Activated CD8-positive, alpha-beta T cell treated with anti-CD3 and anti-CD28 coated beads, Interleukin-2, amount 10 ng/mL, durations not matched to agents 7 days and 5 days (primary cell): ENCODE results near the gene SPATA32. TPM values are rescaled to one million over a fixed set of nuclear protein-coding genes. Genes with fewer than 3 reads are reported as not detected.
A peak's percentile ranks its signal among the peaks of the same experiment; 100 is the strongest.

Experiments
- ATAC-seq: fragments of 150-1000 bp; cut with Tn5 transposase; one replicate; pipeline ENCODE4 v1.10.0; 2021; ENCODE audit warnings: moderate library complexity
- CTCF ChIA-PET: fragments of 350-600 bp; sonication (Branson Sonifier 250); formaldehyde crosslinking; loops from one replicate; lab custom pipeline; 2021; ENCODE audit warnings: antibody characterized with exemption; lab: Charles Lee
- POLR2A ChIA-PET: fragments of 350-600 bp; sonication (Branson Sonifier 250); formaldehyde crosslinking; loops from one replicate; lab custom pipeline; 2021; ENCODE audit warnings: antibody characterized with exemption; lab: Charles Lee
- DNase-seq: peaks from one replicate; pipeline ENCODE4 v3.0.0-alpha.2; 2020
- H3K27ac Mint-ChIP-seq: one replicate; pipeline ENCODE4 v1.8.0; 2021; ENCODE audit warnings: mild to moderate bottlenecking, mixed read lengths
- H3K27me3 Mint-ChIP-seq: one replicate; pipeline ENCODE4 v1.8.0; 2021; ENCODE audit warnings: low read depth, mixed read lengths
- H3K36me3 Mint-ChIP-seq: one replicate; pipeline ENCODE4 v1.8.0; 2021; ENCODE audit warnings: low read depth, mixed read lengths
- H3K4me1 Mint-ChIP-seq: one replicate; pipeline ENCODE4 v1.8.0; 2021; ENCODE audit warnings: low read depth, mixed read lengths
- H3K4me3 Mint-ChIP-seq: one replicate; pipeline ENCODE4 v1.8.0; 2021; ENCODE audit warnings: mild to moderate bottlenecking, mixed read lengths
- H3K9me3 Mint-ChIP-seq: one replicate; pipeline ENCODE4 v1.8.0; 2022; ENCODE audit warnings: mixed read lengths; ENCODE audit not compliant: insufficient read depth
- total RNA-seq, 2 experiments: library from RNA; stranded (reverse); gene quantifications; one replicate each; pipeline ENCODE4 v1.2.3, GENCODE V29; 2021

SPATA32 gene
- total RNA-seq, 2 experiments from 2014 or later, result 0.52 to 0.55 TPM

DNA sequence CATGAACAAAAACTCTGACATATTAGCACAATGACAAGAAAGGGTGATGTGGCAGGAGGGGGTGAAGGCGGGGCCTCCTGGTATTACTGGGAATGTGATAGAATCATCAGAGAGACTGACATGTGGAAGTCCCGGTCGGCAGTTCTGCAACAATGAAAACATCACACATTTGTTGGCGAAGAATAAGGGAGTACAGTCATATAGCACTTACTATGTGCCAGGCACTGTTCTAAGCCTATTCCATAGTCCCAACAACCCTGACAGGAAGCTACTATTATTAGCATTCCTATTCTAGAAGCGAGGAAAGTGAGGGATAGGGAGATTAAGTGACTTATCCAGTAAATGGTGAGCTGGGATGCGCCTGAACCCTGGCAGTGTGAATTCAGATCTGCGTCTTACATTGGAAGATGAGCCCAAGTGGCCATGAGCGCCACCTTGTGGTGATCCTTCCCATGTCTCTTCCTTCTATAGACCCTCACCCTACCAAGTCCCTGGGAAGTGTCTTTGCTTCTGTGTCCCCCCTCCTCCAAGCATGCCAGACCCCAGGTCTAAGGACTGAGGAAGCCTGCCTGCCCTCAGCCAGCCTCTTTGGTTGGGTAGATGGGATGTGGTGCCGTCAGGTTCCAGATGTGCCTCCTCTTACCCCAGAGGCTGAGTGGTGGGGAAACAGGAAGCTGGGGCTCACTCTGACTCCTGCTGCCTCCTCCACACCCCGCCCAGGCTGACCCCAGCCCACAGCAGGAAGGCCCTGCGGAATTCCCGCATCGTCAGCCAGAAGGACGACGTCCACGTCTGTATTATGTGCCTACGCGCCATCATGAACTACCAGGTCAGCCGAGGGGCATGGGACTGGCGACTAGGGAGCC lies 26.2 kb downstream of the SPATA32 start:
- Mint-ChIP-seq H3K36me3 (peaks cover 77% of the 10 kb centered on the region), H3K4me1 (peaks cover 62% of the 10 kb centered on the region), H3K27me3 (no peaks in the 10 kb centered on the region), H3K4me3 (no peak overlapping the region), H3K9me3 (no peaks in the 10 kb centered on the region), H3K27ac (peak overlapping the region; percentile 60)
- peak; percentile 68 for ATAC-seq
- DNase-seq, result peak; percentile 86
- POLR2A ChIA-PET, result interaction anchor here (0.8 to 2.5 kb wide), 8 partner anchors 8 to 174 kb away, joined by 3 to 16 read pairs (median 9); partner anchors contain the start of gene FMNL1
- CTCF ChIA-PET, result interaction anchor here (0.6 to 12.9 kb wide), 18 partner anchors 8 to 149 kb away, joined by 3 to 410 read pairs (median 10); partner anchors contain the start of genes ACBD4, FMNL1 and MAP3K14

DNA sequence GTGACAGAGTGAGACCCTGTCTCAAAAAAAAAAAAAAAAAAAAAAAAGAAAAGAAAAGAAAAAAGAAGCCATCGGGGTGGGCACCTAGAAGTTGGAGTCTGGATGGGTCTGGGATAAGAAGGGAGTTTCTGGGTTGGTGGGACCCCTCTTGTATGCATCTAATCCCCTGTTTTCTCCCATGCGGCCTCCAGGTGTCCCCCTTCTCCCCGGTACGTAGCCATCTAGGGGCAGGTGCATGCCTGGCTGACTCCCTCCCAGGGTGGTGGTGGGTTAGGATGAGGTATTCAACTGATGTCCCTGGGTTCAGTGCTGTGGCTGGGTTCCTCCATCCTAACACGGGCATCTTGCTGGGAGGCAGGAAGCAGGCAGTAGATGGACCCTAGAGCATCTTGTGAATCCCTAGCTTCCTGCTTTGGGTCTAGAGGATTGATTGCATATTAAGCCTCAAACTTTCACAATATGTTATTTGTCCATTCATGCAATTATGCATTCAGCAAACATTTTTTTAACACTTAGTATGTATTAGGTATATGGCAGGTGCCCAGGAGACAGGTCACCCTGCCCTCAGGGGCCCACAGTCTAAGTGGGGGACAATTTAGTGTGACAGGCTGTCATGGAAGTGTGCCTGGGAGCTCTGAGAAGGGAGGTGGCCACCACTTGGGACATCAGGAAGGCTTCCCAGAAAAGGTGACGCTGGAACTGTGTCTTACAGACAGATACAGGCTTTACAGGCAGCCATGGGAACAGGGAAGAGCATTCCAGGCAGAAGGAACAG lies 27.1 kb downstream of the SPATA32 start:
- ATAC-seq (peak; percentile 62), DNase-seq (peak; percentile 62)
- H3K9me3 Mint-ChIP-seq, result no peaks in the 10 kb centered on the region
- H3K27me3 Mint-ChIP-seq, result no peaks in the 10 kb centered on the region
- POLR2A ChIA-PET, result interaction anchor here (0.6 to 2.5 kb wide), 8 partner anchors 9 to 175 kb away, joined by 3 to 16 read pairs (median 8); partner anchors contain the start of gene FMNL1
- H3K27ac Mint-ChIP-seq, result peak overlapping the region; percentile 47
- no peak overlapping the region for H3K4me3 Mint-ChIP-seq
- CTCF ChIA-PET, result interaction anchor here (0.6 to 12.9 kb wide), 18 partner anchors 7 to 150 kb away, joined by 3 to 410 read pairs (median 10); partner anchors contain the start of genes ACBD4, FMNL1 and MAP3K14
- peaks cover 75% of the 10 kb centered on the region for H3K36me3 Mint-ChIP-seq
- peaks cover 70% of the 10 kb centered on the region for H3K4me1 Mint-ChIP-seq

DNA sequence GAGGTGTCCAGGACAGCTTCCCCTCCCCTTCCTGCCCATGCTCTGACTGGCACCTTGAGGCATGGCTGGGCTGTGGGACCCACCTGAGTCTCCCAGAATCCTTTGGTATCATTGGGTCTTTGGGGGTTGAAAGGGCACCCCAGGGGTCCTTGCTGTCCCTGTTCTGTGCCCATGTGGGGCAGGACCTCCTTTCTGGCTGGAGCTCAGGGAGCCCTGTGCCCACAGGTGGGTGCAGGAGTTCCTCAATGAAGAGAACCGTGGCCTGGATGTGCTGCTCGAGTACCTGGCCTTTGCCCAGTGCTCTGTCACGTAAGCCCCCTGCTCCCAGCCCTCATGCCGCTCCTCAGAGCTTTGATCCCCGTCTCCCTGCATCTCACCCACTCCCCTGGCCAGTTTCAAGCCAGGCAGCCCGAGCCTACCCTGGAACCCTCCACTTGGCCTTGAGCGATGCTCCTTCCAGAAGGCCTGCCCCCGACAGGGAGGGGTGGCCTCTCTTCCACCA lies 28.4 kb downstream of the SPATA32 start:
- ChIA-PET POLR2A (interaction anchor here (0.8 to 6.5 kb wide), 3 partner anchors 12 to 15 kb away, joined by 4 to 97 read pairs (median 7); partner anchors contain the start of gene FMNL1), CTCF (interaction anchor here (0.9 to 12.9 kb wide), 4 partner anchors 14 to 98 kb away, joined by 3 to 410 read pairs (median 22); partner anchors contain the start of genes ACBD4, FMNL1 and HEXIM1)
- peaks cover 65% of the 10 kb centered on the region for H3K36me3 Mint-ChIP-seq
- H3K4me1 Mint-ChIP-seq, result peaks cover 77% of the 10 kb centered on the region
- H3K9me3 Mint-ChIP-seq, result no peaks in the 10 kb centered on the region
- ATAC-seq, result no peak
- H3K27me3 Mint-ChIP-seq, result no peaks in the 10 kb centered on the region
- H3K4me3 Mint-ChIP-seq, result no peak overlapping the region
- no peak for DNase-seq
- peak overlapping the region; percentile 79 for H3K27ac Mint-ChIP-seq

DNA sequence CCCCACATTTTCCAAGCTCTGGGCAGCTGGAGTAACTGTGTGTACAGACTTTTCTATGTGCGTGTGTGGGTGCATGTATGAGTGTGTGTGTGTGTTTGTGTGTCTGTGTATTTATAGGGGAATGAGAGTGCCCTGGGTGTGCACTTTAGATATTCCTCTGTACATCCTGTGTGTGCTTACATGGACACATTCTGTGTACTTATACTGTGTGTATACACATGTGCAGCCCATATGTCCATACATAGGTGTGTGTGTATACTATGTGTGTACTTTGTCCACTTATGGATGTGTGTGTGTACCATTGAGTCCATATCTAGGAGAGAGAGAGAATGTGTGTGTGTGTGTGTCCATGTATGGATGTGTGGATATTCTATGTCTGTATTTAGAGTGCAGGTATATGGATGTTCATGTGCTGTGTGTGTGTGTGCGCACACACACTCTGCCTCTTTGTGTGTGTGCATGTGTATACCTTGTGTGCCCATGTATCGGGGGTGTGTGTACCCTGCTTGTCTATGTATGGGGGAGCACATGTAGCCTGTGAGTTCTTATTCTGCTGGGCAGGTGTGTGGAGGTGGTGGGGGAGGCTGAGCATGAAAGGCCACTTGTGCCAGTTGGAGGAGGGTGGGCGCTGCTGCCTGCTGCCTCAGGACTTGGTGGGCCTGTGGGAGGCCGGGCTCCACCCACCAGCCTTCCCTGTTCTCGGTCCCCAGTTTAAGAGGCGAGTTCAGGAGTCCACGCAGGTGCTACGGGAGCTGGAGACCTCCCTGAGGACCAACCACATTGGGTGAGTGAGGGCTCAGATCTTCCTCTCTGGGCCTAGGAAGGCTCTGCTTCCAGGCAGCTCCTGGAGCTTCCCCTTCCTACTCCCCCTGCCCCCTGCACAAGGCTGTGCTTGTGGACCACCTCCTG lies 29.1 kb downstream of the SPATA32 start:
- ChIA-PET POLR2A (interaction anchor here (0.6 to 6.5 kb wide), 6 partner anchors 8 to 141 kb away, joined by 3 to 97 read pairs (median 4); partner anchors contain the start of gene FMNL1), CTCF (interaction anchor here (0.6 to 12.9 kb wide), 10 partner anchors 13 to 152 kb away, joined by 3 to 410 read pairs (median 4); partner anchors contain the start of genes ACBD4, FMNL1 and HEXIM1)
- H3K27ac Mint-ChIP-seq, result peak overlapping the region; percentile 79
- H3K27me3 Mint-ChIP-seq, result no peaks in the 10 kb centered on the region
- DNase-seq (no peak), ATAC-seq (no peak)
- H3K4me3 Mint-ChIP-seq, result no peak overlapping the region
- H3K4me1 Mint-ChIP-seq, result peaks cover 79% of the 10 kb centered on the region
- H3K36me3 Mint-ChIP-seq, result peaks cover 64% of the 10 kb centered on the region
- no peaks in the 10 kb centered on the region for H3K9me3 Mint-ChIP-seq

DNA sequence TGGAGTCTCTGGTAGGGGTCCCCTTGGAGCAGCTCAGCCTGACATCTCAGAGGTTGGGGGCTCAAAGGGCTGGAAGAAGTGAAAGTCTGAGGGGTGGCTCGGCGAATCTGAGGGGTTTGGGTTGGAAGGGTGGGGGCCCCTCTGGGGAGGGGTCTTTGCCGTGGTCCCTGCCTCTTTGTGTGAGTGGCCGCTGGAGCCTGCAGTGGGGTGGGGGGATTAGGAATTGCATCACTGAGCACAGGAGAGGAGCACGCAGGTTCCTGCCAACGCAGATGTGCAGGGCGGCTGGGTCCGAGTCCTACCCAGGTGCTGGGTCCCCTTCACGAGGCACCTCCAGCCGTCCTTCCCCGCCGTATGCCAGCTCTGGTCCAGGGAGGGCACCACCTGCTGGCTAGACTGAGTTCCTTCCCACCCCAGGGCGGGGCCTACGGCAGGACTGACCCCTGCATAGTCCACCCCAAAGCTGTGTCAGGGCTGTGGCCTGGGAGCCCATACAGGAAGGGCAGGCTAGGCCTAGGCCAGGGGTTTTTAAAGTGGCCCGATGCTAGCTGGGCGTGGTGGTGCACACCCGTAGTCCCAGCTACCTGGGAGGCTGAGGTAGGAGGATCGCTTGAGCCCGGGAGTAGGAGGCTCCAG lies 30.3 kb downstream of the SPATA32 start:
- H3K27me3 Mint-ChIP-seq, result no peaks in the 10 kb centered on the region
- peaks cover 91% of the 10 kb centered on the region for H3K4me1 Mint-ChIP-seq
- peak overlapping the region; percentile 79 for H3K27ac Mint-ChIP-seq
- POLR2A ChIA-PET, result interaction anchor here (0.8 to 6.5 kb wide), 6 partner anchors 10 to 82 kb away, joined by 3 to 97 read pairs (median 5); partner anchors contain the start of genes FMNL1 and HEXIM1
- CTCF ChIA-PET, result interaction anchor here (0.6 to 12.9 kb wide), 9 partner anchors 12 to 754 kb away, joined by 3 to 410 read pairs (median 4); partner anchors contain the start of gene FMNL1
- DNase-seq (peak; percentile 35), ATAC-seq (no peak)
- peak overlapping the region; percentile 25 for H3K4me3 Mint-ChIP-seq
- H3K9me3 Mint-ChIP-seq, result no peaks in the 10 kb centered on the region
- peaks cover 64% of the 10 kb centered on the region for H3K36me3 Mint-ChIP-seq

DNA sequence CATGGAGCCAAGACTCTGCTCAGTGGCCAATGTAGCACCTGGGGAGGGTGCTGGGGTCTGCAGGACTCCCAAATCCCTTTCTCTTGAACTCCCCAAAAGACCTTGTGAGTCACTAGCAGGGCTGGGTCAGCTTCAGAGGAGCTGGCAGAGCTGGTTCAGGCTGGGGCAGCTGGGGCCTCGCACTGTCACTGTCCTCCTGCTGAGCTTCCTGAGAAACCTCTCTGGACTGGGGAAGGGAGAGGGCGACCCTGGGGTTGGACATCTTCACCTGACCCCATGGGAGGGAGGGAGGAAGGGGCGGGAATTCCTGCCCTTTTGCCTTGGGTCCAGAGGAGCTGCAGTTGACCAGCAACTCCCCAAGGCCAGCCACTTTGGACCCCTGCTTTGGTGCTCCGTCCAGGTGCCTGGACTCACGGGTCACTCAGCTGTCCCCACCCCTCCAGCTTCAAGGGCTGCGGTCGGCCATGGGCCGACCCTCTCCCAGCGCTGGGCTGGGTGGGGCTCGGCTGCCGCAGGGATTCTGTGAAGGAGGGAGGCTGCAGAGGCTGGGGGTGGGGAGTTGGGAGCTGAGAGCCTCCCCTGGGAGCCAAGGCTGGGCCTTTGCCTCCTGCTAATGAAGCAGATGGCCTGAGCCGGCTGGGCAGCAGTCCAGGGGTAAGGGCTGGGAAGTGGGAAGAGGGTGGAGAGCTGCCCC lies 31.0 kb downstream of the SPATA32 start:
- peak overlapping the region; percentile 94 for H3K27ac Mint-ChIP-seq
- CTCF ChIA-PET, result interaction anchor here (0.6 to 12.9 kb wide), 8 partner anchors 11 to 753 kb away, joined by 3 to 410 read pairs (median 4); partner anchors contain the start of genes ACBD4 and FMNL1
- H3K9me3 Mint-ChIP-seq, result no peaks in the 10 kb centered on the region
- DNase-seq, result no peak
- H3K27me3 Mint-ChIP-seq, result no peaks in the 10 kb centered on the region
- H3K4me1 Mint-ChIP-seq, result peaks cover 95% of the 10 kb centered on the region
- no peak for ATAC-seq
- no peak overlapping the region for H3K4me3 Mint-ChIP-seq
- peaks cover 66% of the 10 kb centered on the region for H3K36me3 Mint-ChIP-seq
- POLR2A ChIA-PET, result interaction anchor here (1.4 to 6.5 kb wide), 4 partner anchors 10 to 81 kb away, joined by 3 to 97 read pairs (median 28); partner anchors contain the start of genes FMNL1 and HEXIM1

DNA sequence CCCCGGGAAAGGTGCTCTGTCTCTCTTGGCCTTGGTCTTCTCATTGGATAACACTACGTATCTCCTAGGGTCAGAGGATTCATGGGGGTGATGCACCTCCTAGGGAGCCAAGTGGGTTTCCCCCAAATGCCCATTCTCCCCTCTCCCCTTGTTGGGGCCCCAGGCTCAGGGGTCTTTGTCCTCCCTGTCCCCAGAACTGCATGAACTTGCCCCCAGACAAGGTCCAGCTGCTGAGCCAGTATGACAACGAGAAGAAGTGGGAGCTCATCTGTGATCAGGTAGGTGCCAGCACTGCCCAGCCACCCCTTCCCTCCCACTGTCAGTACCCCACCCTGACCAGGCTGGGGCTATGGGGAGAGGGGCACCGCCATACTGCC lies 31.5 kb downstream of the SPATA32 start:
- no peaks in the 10 kb centered on the region for H3K27me3 Mint-ChIP-seq
- ATAC-seq (no peak), DNase-seq (no peak)
- H3K4me1 Mint-ChIP-seq, result peaks cover 95% of the 10 kb centered on the region
- no peak overlapping the region for H3K4me3 Mint-ChIP-seq
- peaks cover 66% of the 10 kb centered on the region for H3K36me3 Mint-ChIP-seq
- H3K27ac Mint-ChIP-seq, result peak overlapping the region; percentile 94
- H3K9me3 Mint-ChIP-seq, result no peaks in the 10 kb centered on the region
- CTCF ChIA-PET, result interaction anchor here (0.8 to 12.9 kb wide), 4 partner anchors 11 to 95 kb away, joined by 3 to 410 read pairs (median 30); partner anchors contain the start of genes ACBD4 and FMNL1
- POLR2A ChIA-PET, result interaction anchor here (3.5 to 6.5 kb wide), 3 partner anchors 9 to 81 kb away, joined by 43 to 97 read pairs (median 48); partner anchors contain the start of genes FMNL1 and HEXIM1

DNA sequence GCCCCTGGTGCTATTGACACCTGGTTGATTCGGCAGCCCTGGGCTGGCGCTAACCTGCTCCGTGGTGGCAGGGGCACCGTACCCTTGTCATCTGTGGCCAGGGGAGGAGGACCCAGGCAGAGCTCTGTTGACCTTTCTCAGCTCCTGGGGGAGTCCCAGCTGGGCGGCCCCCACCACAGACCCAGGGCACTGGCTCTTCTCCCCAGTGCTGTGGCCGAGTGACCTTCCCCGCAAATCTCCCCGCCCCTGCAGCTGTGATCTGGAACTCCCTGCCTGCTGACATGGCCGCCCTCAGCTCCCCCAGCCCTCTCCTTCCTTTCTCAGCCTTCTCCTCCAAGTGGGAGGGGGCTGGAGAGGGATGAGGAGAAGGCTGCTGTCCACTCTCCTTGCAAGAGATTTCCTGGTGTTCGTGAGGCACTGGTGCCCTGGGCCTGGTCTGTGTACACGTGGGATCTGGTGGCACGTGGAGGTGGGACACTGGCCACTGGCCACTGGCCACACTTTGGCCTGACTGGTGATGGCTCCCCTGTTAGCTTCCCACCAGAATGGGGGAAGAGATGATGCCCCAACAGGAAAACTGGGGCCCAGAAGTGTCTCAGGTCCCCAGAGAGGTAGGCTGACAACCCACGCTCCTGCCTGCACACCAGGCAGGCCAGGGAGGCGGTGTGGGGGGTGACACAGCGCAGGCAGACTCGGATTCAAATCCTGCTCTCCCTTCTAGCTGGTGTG lies 32.0 kb downstream of the SPATA32 start:
- Mint-ChIP-seq H3K4me1 (peaks cover 95% of the 10 kb centered on the region), H3K4me3 (peak overlapping the region; percentile 100), H3K36me3 (peaks cover 66% of the 10 kb centered on the region), H3K27ac (peak overlapping the region; percentile 94), H3K9me3 (no peaks in the 10 kb centered on the region), H3K27me3 (no peaks in the 10 kb centered on the region)
- DNase-seq, result no peak
- CTCF ChIA-PET, result interaction anchor here (1.2 to 12.9 kb wide), 7 partner anchors 9 to 155 kb away, joined by 3 to 410 read pairs (median 24); partner anchors contain the start of genes ACBD4, FMNL1 and HEXIM1
- ATAC-seq, result no peak
- POLR2A ChIA-PET, result interaction anchor here (0.6 to 6.5 kb wide), 9 partner anchors 9 to 156 kb away, joined by 3 to 97 read pairs (median 7); partner anchors contain the start of genes FMNL1, HEXIM1 and MAP3K14
